Activated naive CD4-positive, alpha-beta T cell treated with anti-CD3 and anti-CD28 coated beads, Interleukin-2, amount 10 ng/mL, durations not matched to agents 7 days and 5 days (primary cell): ENCODE data around the gene CCDC80.

Experiments
- CTCF ChIA-PET: fragments of 350-600 bp; sonication (Branson Sonifier 250); formaldehyde crosslinking; loops from one replicate; lab custom pipeline; 2021; ENCODE audit warnings: antibody characterized with exemption; lab: Charles Lee
- DNase-seq: peaks from one replicate; pipeline ENCODE4 v3.0.0-alpha.2; 2020
- H3K27ac Mint-ChIP-seq: one replicate; pipeline ENCODE4 v1.8.0; 2021; ENCODE audit warnings: mild to moderate bottlenecking, moderate library complexity, mixed read lengths
- H3K27me3 Mint-ChIP-seq: one replicate; pipeline ENCODE4 v1.8.0; 2021; ENCODE audit warnings: mild to moderate bottlenecking, mixed read lengths
- H3K36me3 Mint-ChIP-seq: one replicate; pipeline ENCODE4 v1.8.0; 2021; ENCODE audit warnings: mixed read lengths
- H3K4me1 Mint-ChIP-seq: one replicate; pipeline ENCODE4 v1.8.0; 2021; ENCODE audit warnings: mixed read lengths
- H3K4me3 Mint-ChIP-seq: one replicate; pipeline ENCODE4 v1.8.0; 2021; ENCODE audit warnings: mild to moderate bottlenecking, moderate library complexity, mixed read lengths
- H3K9me3 Mint-ChIP-seq: one replicate; pipeline ENCODE4 v1.8.0; 2021; ENCODE audit warnings: mixed read lengths

CCDC80 gene

DNA sequence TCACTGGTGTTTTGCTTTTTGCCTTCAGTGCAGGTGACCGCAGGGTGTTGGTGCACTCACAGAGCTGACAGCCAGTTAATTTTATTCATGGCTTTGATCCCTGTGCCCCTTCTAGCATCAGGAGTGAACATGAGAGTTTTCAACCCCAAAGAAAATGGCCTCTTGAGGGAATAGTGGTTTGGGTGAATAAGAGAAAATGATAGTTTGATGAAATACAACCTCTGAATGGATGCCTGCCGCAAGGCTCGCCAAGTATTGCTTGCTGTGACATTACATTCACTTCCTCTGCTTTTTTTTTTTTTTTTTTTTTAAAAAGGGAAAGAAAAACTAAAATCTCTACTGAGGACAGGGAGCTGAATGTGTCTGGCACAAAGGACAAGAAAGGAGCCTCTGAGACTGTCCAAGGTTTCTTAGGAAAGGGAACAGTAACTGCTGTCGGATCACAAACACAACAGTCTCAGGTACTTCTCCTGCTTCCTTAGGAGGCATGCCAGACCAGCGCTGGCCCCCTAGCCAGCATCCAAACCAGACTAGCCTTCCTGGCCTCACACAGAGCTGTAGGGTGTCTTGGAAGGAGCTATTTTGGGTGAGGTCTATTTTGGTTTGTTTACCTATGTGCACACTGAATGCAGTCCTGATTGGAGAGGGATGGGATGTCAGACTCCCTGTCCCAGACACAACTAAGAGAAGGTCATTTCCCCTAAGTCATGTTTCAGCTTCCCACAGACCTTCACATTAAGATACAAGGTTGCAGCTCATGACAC is 29.0 kb downstream of the CCDC80 start:
- peaks cover 20% of the 10 kb centered on the region for H3K27me3 Mint-ChIP-seq
- H3K4me1 Mint-ChIP-seq = no peaks in the 10 kb centered on the region
- no peak for DNase-seq
- H3K36me3 Mint-ChIP-seq = no peaks in the 10 kb centered on the region
- no peak overlapping the region for H3K27ac Mint-ChIP-seq
- no peak overlapping the region for H3K4me3 Mint-ChIP-seq
- no peaks in the 10 kb centered on the region for H3K9me3 Mint-ChIP-seq
- CTCF ChIA-PET = interaction anchor here (0.8 to 1.2 kb wide), 2 partner anchors 30 to 31 kb away, joined by 3 read pairs; no protein-coding TSS in a partner anchor

GRCh38 chr3:112610121-112610520 is 30.8 kb downstream of the CCDC80 start:
- Mint-ChIP-seq H3K4me3 (no peak overlapping the region), H3K36me3 (no peaks in the 10 kb centered on the region), H3K27me3 (peaks cover 20% of the 10 kb centered on the region), H3K4me1 (peaks cover 5% of the 10 kb centered on the region), H3K27ac (no peak overlapping the region), H3K9me3 (no peaks in the 10 kb centered on the region)
- CTCF ChIA-PET = interaction anchor here (0.7 kb wide), 1 partner anchor 9 kb away, joined by 3 read pairs; no protein-coding TSS in a partner anchor
- DNase-seq = no peak

DNA sequence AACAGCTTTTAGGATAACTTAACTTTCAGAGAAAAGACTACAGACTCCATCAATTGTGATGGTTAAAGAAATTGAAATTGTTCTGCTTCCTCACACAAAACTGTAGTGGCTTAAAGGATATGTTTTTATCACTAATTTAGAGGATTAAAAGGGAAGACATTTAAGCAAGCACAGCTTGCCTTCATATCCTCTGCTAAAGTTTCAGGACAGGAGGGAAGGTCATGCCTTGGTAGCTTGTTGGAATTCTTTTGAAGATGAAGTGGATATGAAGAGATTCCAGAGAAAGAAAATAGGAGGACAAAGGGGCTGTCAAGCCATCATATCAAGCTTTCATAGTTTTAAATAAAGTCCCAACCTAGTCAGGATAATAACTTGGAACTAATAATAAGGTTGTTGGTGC is 33.1 kb downstream of the CCDC80 start:
- no peaks in the 10 kb centered on the region for H3K9me3 Mint-ChIP-seq
- CTCF ChIA-PET = interaction anchor here (1.9 kb wide), 1 partner anchor 25 kb away, joined by 6 read pairs; no protein-coding TSS in a partner anchor
- peaks cover 14% of the 10 kb centered on the region for H3K4me1 Mint-ChIP-seq
- no peak for DNase-seq
- H3K27me3 Mint-ChIP-seq = peaks cover 20% of the 10 kb centered on the region
- H3K4me3 Mint-ChIP-seq = no peak overlapping the region
- H3K36me3 Mint-ChIP-seq = no peaks in the 10 kb centered on the region
- no peak overlapping the region for H3K27ac Mint-ChIP-seq

- Mint-ChIP-seq H3K9me3 (no peaks in the 10 kb centered on the region), H3K27ac (no peak overlapping the region), H3K36me3 (no peaks in the 10 kb centered on the region), H3K4me3 (no peak overlapping the region), H3K27me3 (peaks cover 16% of the 10 kb centered on the region), H3K4me1 (peaks cover 22% of the 10 kb centered on the region)
- CTCF ChIA-PET = interaction anchor here (1.2 to 2.7 kb wide), 2 partner anchors 11 to 24 kb away, joined by 3 to 11 read pairs; no protein-coding TSS in a partner anchor
- no peak for DNase-seq
Measured at GRCh38 chr3:112606098-112606497, 34.8 kb downstream of the CCDC80 start.

DNA sequence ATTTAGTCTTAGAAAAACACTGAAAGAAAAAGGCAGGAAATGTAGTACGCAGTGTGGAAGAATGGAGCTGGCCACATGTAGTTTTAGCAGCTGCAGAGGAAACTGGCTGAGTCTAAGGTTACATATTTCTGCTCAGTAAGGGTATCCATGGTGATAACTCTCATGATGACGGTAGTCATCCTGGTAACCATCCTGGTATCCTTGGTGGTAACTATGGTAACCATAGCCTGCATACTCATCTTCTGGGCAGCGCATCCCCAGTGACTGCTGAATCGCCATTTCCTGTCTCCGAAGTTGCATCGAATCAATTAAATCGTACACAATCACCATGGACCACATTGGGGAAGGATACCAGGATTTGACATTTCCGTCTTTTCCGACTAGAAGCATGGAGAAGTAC is 35.7 kb downstream of the CCDC80 start:
- Mint-ChIP-seq H3K9me3 (no peaks in the 10 kb centered on the region), H3K27ac (no peak overlapping the region), H3K36me3 (no peaks in the 10 kb centered on the region), H3K27me3 (peaks cover 12% of the 10 kb centered on the region), H3K4me3 (no peak overlapping the region), H3K4me1 (peaks cover 22% of the 10 kb centered on the region)
- CTCF ChIA-PET = interaction anchor here (1.2 to 2.7 kb wide), 2 partner anchors 12 to 23 kb away, joined by 3 to 11 read pairs; no protein-coding TSS in a partner anchor
- no peak for DNase-seq

DNA sequence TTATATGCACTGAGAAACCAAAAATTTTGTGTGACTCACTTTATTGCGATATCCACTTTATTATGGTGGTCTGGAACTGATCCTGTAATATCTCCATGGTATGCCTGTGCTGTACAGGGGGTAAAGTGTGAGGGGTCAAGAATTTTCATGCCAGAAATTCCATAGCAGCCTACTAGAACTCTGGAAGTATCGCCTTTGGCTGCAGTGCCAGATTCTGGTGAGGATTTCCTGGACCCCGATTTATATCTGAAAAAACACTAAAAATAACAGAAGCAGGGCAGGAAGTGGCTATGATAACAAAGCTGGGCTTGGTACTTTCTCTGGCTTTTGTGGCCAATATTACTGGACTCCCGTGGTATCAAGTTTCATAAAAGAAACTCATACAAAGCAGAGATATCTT is 36.4 kb downstream of the CCDC80 start:
- Mint-ChIP-seq H3K36me3 (no peaks in the 10 kb centered on the region), H3K4me3 (no peak overlapping the region), H3K9me3 (no peaks in the 10 kb centered on the region), H3K4me1 (peaks cover 22% of the 10 kb centered on the region), H3K27me3 (peaks cover 4% of the 10 kb centered on the region), H3K27ac (no peak overlapping the region)
- no peak for DNase-seq
- CTCF ChIA-PET = interaction anchor here (2.7 kb wide), 1 partner anchor 22 kb away, joined by 11 read pairs; no protein-coding TSS in a partner anchor

GRCh38 chr3:112602217-112602838 is 38.6 kb downstream of the CCDC80 start:
- H3K4me1 Mint-ChIP-seq = peaks cover 22% of the 10 kb centered on the region
- H3K27me3 Mint-ChIP-seq = peaks cover 2% of the 10 kb centered on the region
- no peak for DNase-seq
- CTCF ChIA-PET = interaction anchor here (0.9 to 1.5 kb wide), 3 partner anchors 20 to 133 kb away, joined by 3 to 8 read pairs (median 6); no protein-coding TSS in a partner anchor
- no peak overlapping the region for H3K4me3 Mint-ChIP-seq
- H3K27ac Mint-ChIP-seq = no peak overlapping the region
- H3K36me3 Mint-ChIP-seq = peaks cover 4% of the 10 kb centered on the region
- H3K9me3 Mint-ChIP-seq = no peaks in the 10 kb centered on the region

DNA sequence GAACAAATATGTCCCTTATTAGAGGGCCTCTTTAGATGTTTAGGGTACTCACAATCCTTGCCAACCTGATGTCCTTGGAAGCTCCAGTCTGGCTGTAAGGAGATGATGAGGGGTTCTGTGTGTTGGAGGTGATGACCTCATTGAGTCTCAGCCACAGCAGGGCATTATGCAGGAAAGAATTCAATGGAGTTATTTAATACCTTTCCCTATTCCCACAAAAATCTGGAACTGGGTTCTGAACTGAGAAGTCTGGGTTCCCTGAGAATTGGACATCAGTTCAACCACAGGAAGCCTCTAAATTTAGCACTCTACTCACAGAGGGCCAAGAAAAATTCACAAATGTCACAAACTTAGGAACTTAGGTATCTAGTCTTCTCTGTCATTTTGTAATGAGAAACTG is 42.2 kb downstream of the CCDC80 start:
- Mint-ChIP-seq H3K36me3 (peaks cover 4% of the 10 kb centered on the region), H3K27ac (no peak overlapping the region), H3K4me3 (no peak overlapping the region), H3K27me3 (no peaks in the 10 kb centered on the region), H3K4me1 (peaks cover 9% of the 10 kb centered on the region), H3K9me3 (no peaks in the 10 kb centered on the region)
- no peak for DNase-seq
- CTCF ChIA-PET = no interaction called here

- H3K9me3 Mint-ChIP-seq = peaks cover 2% of the 10 kb centered on the region
- H3K4me1 Mint-ChIP-seq = peaks cover 9% of the 10 kb centered on the region
- CTCF ChIA-PET = no interaction called here
- DNase-seq = no peak
- H3K36me3 Mint-ChIP-seq = peaks cover 10% of the 10 kb centered on the region
- no peak overlapping the region for H3K27ac Mint-ChIP-seq
- no peaks in the 10 kb centered on the region for H3K27me3 Mint-ChIP-seq
- H3K4me3 Mint-ChIP-seq = no peak overlapping the region
Measured at GRCh38 chr3:112597945-112598344, 43.0 kb downstream of the CCDC80 start.

DNA sequence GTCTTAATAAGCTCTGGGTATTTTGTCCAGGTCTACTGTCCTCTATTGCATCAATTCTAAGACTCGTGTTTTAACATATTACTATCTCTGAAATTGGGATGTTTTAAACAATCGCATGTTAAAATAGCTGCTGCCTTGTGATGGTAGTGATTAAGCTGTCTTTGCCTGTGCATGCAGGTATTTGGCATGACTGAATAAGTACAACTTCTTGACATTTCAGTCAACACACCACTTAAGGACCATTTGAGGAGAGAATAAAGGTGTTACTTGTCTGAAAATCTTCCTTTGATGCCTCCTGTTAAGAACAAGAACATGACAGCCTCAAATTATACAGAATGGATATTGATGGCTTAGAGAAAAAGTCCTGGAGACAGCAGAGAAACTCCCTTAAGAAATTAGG is 46.1 kb downstream of the CCDC80 start:
- CTCF ChIA-PET = no interaction called here
- Mint-ChIP-seq H3K27ac (no peak overlapping the region), H3K4me1 (peaks cover 4% of the 10 kb centered on the region), H3K4me3 (no peak overlapping the region), H3K9me3 (peaks cover 3% of the 10 kb centered on the region), H3K36me3 (peaks cover 29% of the 10 kb centered on the region), H3K27me3 (no peaks in the 10 kb centered on the region)
- no peak for DNase-seq

- H3K36me3 Mint-ChIP-seq = peaks cover 36% of the 10 kb centered on the region
- peaks cover 3% of the 10 kb centered on the region for H3K9me3 Mint-ChIP-seq
- no peaks in the 10 kb centered on the region for H3K27me3 Mint-ChIP-seq
- H3K27ac Mint-ChIP-seq = no peak overlapping the region
- CTCF ChIA-PET = no interaction called here
- DNase-seq = no peak
- H3K4me1 Mint-ChIP-seq = peaks cover 4% of the 10 kb centered on the region
- H3K4me3 Mint-ChIP-seq = no peak overlapping the region
Measured at GRCh38 chr3:112593258-112593657, 47.7 kb downstream of the CCDC80 start.

- CTCF ChIA-PET = interaction anchor here (1.8 kb wide), 1 partner anchor 14 kb away, joined by 4 read pairs; no protein-coding TSS in a partner anchor
- Mint-ChIP-seq H3K4me3 (no peak overlapping the region), H3K27ac (no peak overlapping the region), H3K36me3 (peaks cover 57% of the 10 kb centered on the region), H3K9me3 (no peaks in the 10 kb centered on the region), H3K4me1 (peaks cover 11% of the 10 kb centered on the region), H3K27me3 (no peaks in the 10 kb centered on the region)
- no peak for DNase-seq
Measured at GRCh38 chr3:112587336-112587735, 53.6 kb downstream of the CCDC80 start.

DNA sequence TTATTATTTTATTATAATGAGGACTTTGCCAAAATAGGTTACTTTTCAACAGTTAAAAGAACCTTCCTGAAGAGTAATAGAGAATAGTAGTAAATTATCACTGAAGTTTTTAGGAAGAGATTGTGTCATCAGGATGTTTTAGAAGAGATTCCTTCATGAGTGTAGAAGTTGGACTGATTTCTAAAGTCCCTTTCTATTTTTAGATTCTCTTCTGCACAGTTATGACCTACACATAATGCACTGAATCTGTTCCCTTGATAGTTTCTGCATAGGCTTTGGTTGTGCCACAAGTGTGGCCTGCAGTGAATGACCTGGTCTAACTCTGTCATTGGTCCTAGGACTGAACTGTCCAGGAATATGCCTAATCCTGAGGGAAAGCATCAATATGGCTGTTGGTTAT is 55.2 kb downstream of the CCDC80 start:
- no peak overlapping the region for H3K27ac Mint-ChIP-seq
- H3K36me3 Mint-ChIP-seq = peaks cover 54% of the 10 kb centered on the region
- CTCF ChIA-PET = no interaction called here
- H3K4me3 Mint-ChIP-seq = no peak overlapping the region
- H3K4me1 Mint-ChIP-seq = peaks cover 11% of the 10 kb centered on the region
- H3K27me3 Mint-ChIP-seq = no peaks in the 10 kb centered on the region
- DNase-seq = no peak
- no peaks in the 10 kb centered on the region for H3K9me3 Mint-ChIP-seq

GRCh38 chr3:112583105-112583504 is 57.8 kb downstream of the CCDC80 start:
- Mint-ChIP-seq H3K36me3 (peaks cover 43% of the 10 kb centered on the region), H3K9me3 (no peaks in the 10 kb centered on the region), H3K27ac (no peak overlapping the region), H3K4me3 (no peak overlapping the region), H3K4me1 (peaks cover 11% of the 10 kb centered on the region), H3K27me3 (no peaks in the 10 kb centered on the region)
- DNase-seq = no peak
- CTCF ChIA-PET = interaction anchor here (0.6 to 2.8 kb wide), 19 partner anchors 9 to 404 kb away, joined by 3 to 22 read pairs (median 6); partner anchors contain the start of gene SLC9C1
